ENCODE measurements around the gene OGDH.
"Not testable (repeated sequence)": the region's sequence is repeated elsewhere in the genome, so short reads cannot be mapped to it uniquely, and the experiment has no call there.

OGDH gene

GRCh38 chr7:44580945-44581878, 25.2 kb upstream of the OGDH start:
- no peak for DNase-seq

GRCh38 chr7:44581879-44582603, 24.4 kb upstream of the OGDH start, which contains the start of gene TMED4:
TMED4 (minus strand) TSS chr7:44582231; CDS start chr7:44582206, 25 bp downstream.
- peak; percentile 89 to 98 for DNase-seq

GRCh38 chr7:44583146-44583865, 23.1 kb upstream of the OGDH start:
- DNase-seq = no peak

- DNase-seq = peak; percentile 17 to 79
Measured at GRCh38 chr7:44587843-44588711, 18.4 kb upstream of the OGDH start.

GRCh38 chr7:44590910-44591309, 15.5 kb upstream of the OGDH start:
- no peak for DNase-seq

- DNase-seq = no peak
Measured at GRCh38 chr7:44595934-44596635, 10.3 kb upstream of the OGDH start.

- DNase-seq = not testable (repeated sequence)
Measured at GRCh38 chr7:44597181-44597580, 9.2 kb upstream of the OGDH start.

GRCh38 chr7:44599222-44599621, 7.2 kb upstream of the OGDH start:
- DNase-seq = no peak

- DNase-seq = no peak
Measured at GRCh38 chr7:44602576-44602910, 3.9 kb upstream of the OGDH start.

GRCh38 chr7:44603193-44603592, 3.2 kb upstream of the OGDH start:
- DNase-seq = no peak

- no peak for DNase-seq
Measured at GRCh38 chr7:44604941-44605340, 1.5 kb upstream of the OGDH start.

GRCh38 chr7:44607141-44608068, 978 bp downstream of the OGDH start:
- no peak for DNase-seq

- DNase-seq = peak in 1 of 2 experiments; percentile 10
Measured at GRCh38 chr7:44608916-44609648, 2.7 kb downstream of the OGDH start.

- no peak for DNase-seq
Measured at GRCh38 chr7:44609829-44610228, 3.4 kb downstream of the OGDH start.

GRCh38 chr7:44615149-44615611, 8.8 kb downstream of the OGDH start:
- no peak for DNase-seq

GRCh38 chr7:44615793-44616192, 9.4 kb downstream of the OGDH start:
- no peak for DNase-seq

GRCh38 chr7:44616545-44616944, 10.1 kb downstream of the OGDH start:
- DNase-seq = no peak

- DNase-seq = no peak
Measured at GRCh38 chr7:44617225-44617890, 10.9 kb downstream of the OGDH start.

GRCh38 chr7:44618045-44618444, 11.6 kb downstream of the OGDH start:
- DNase-seq = no peak

Data from SW 1271 (cell line).